GM23248 (cell line): ENCODE results near the gene TENM4. TPM values are rescaled to one million over a fixed set of nuclear protein-coding genes. Genes with fewer than 3 reads are reported as not detected.

Experiments used
- DNase-seq: peaks from one replicate; pipeline ENCODE4 v3.0.0-alpha.2; 2015
- H2AFZ ChIP-seq: fragments of 200-600 bp; sonication (generic); 2 replicates; pipeline ENCODE4 v1.6.1; 2016; ENCODE audit warnings: antibody characterized with exemption
- H3F3A ChIP-seq: fragments of 200-600 bp; sonication (generic); 2 replicates; pipeline ENCODE4 v1.6.1; 2016; ENCODE audit warnings: mild to moderate bottlenecking, antibody characterized with exemption, mixed run types; ENCODE audit not compliant: insufficient read depth
- H3K27ac ChIP-seq: fragments of 200-600 bp; sonication (generic); 2 replicates; pipeline ENCODE4 v1.5.1; 2016; ENCODE audit warnings: mild to moderate bottlenecking
- H3K27me3 ChIP-seq: fragments of 200-600 bp; sonication (generic); replicated peaks from 2 replicates; pipeline ENCODE4 v1.6.1; 2016; ENCODE audit warnings: mild to moderate bottlenecking; ENCODE audit not compliant: insufficient read depth
- H3K36me3 ChIP-seq: fragments of 200-600 bp; sonication (generic); 2 replicates; pipeline ENCODE4 v1.6.1; 2016; ENCODE audit warnings: low read depth, mild to moderate bottlenecking
- H3K4me1 ChIP-seq: fragments of 200-600 bp; sonication (generic); 2 replicates; pipeline ENCODE4 v1.6.1; 2016; ENCODE audit warnings: mild to moderate bottlenecking; ENCODE audit not compliant: insufficient read depth
- H3K4me2 ChIP-seq: fragments of 200-600 bp; sonication (generic); one replicate; pipeline ENCODE4 v1.6.1; 2016; ENCODE audit warnings: mild to moderate bottlenecking; ENCODE audit not compliant: unreplicated experiment
- H3K4me3 ChIP-seq: fragments of 200-600 bp; sonication (generic); 2 replicates; pipeline ENCODE4 v1.5.1; 2016; ENCODE audit warnings: mild to moderate bottlenecking
- H3K79me2 ChIP-seq: fragments of 200-600 bp; sonication (generic); 2 replicates; pipeline ENCODE4 v1.6.1; 2016; ENCODE audit warnings: mild to moderate bottlenecking; ENCODE audit not compliant: insufficient read depth
- H3K9ac ChIP-seq: fragments of 200-600 bp; sonication (generic); 2 replicates; pipeline ENCODE4 v1.6.1; 2016; ENCODE audit warnings: mild to moderate bottlenecking
- H3K9me2 ChIP-seq: fragments of 200-600 bp; sonication (generic); 2 replicates; pipeline ENCODE4 v1.6.1; 2016; ENCODE audit warnings: mixed run types, mild to moderate bottlenecking, moderate library complexity; ENCODE audit not compliant: insufficient read depth
- H3K9me3 ChIP-seq: fragments of 200-600 bp; sonication (generic); one replicate; pipeline ENCODE4 v1.6.1; 2017; ENCODE audit warnings: low read depth
- H4K20me1 ChIP-seq: fragments of 200-600 bp; sonication (generic); 2 replicates; pipeline ENCODE4 v1.6.0; 2016; ENCODE audit not compliant: insufficient read depth
- EZH2 ChIP-seq: fragments of 200-600 bp; sonication (generic); IDR thresholded peaks from 2 replicates; pipeline ENCODE4 v1.6.1; 2018; ENCODE audit warnings: antibody characterized with exemption, mild to moderate bottlenecking; ENCODE audit not compliant: insufficient read depth, poor library complexity, severe bottlenecking
- EZH2phosphoT487 ChIP-seq: fragments of 200-600 bp; sonication (generic); IDR thresholded peaks from 2 replicates; pipeline ENCODE4 v1.6.1; 2018; ENCODE audit warnings: antibody characterized with exemption, moderate library complexity, mild to moderate bottlenecking, low read depth; ENCODE audit not compliant: insufficient read depth
- WGBS, 2 experiments: methylation state at CpG; one replicate each; pipeline ENCODE4 v1.1.6; 2015 to 2017; ENCODE audit warnings: low lambda C conversion rate in 2 of 2, low coverage in 1 of 2; ENCODE audit errors: missing lambda C conversion rate in 2 of 2; 5-methylcytosine and 5-hydroxymethylcytosine counted together
- in situ Hi-C: fragments of 300-500 bp; cut with MboI; formaldehyde crosslinking; loops from 2 replicates; pipeline ENCODE4 v1.15.0; 2020
- polyA plus RNA-seq: library from polyadenylated mRNA; unstranded; fragments of >200 nt; fragmentation: Nextera tagmentation; extraction: Ambion mirVana; gene quantifications from 2 replicates; pipeline ENCODE4 v1.2.1, GENCODE V29; 2016
- total RNA-seq: library from RNA; depleted of rRNA; stranded (reverse); fragments of >200 nt; shearing (Covaris generic); gene quantifications from 2 replicates; pipeline ENCODE4 v1.2.3, GENCODE V29; 2014

Gene TENM4
- total and polyA plus RNA-seq, 2 experiments from 2014 or later = 0.11 to 0.48 TPM

GRCh38 chr11:78832226-78832947 is 608.4 kb downstream of the TENM4 start:
- H3K9me2 ChIP-seq = no peaks in the 10 kb centered on the region
- no peak overlapping the region for H3K4me3 ChIP-seq
- H3K36me3 ChIP-seq = no peaks in the 10 kb centered on the region
- H4K20me1 ChIP-seq = no peaks in the 10 kb centered on the region
- in situ Hi-C loops = no loop called here
- H3K9me3 ChIP-seq = no peaks in the 10 kb centered on the region
- H3K27ac ChIP-seq = no peak overlapping the region
- H3K4me1 ChIP-seq = no peaks in the 10 kb centered on the region
- no peak overlapping the region for H3K4me2 ChIP-seq
- DNase-seq = no peak
- H3K9ac ChIP-seq = no peak overlapping the region
- 0 out of 2 replicates have a peak, but pooled peaks cover 4% of the 10 kb centered on the region for H3K27me3 ChIP-seq
- no peaks in the 10 kb centered on the region for H3K79me2 ChIP-seq
- WGBS, 2 experiments = 60 to 64% methylated on average over 7 of the region's 7 CpGs
- no peaks in the 10 kb centered on the region for H3F3A ChIP-seq
- TF ChIP-seq EZH2 (no peak), EZH2phosphoT487 (no peak)
- no peak overlapping the region for H2AFZ ChIP-seq

- Histone ChIP-seq H3K9me3 (no peaks in the 10 kb centered on the region), H2AFZ (no peak overlapping the region), H3K27me3 (0 out of 2 replicates have a peak, but pooled peaks cover 4% of the 10 kb centered on the region), H3K79me2 (no peaks in the 10 kb centered on the region), H3F3A (no peaks in the 10 kb centered on the region), H3K4me3 (no peak overlapping the region), H3K27ac (no peak overlapping the region), H4K20me1 (no peaks in the 10 kb centered on the region), H3K4me1 (no peaks in the 10 kb centered on the region), H3K36me3 (no peaks in the 10 kb centered on the region), H3K9me2 (no peaks in the 10 kb centered on the region), H3K9ac (no peak overlapping the region), H3K4me2 (no peak overlapping the region)
- no peak for DNase-seq
- WGBS, 2 experiments = 63 to 70% methylated on average over 4 of the region's 4 CpGs
- TF ChIP-seq EZH2 (no peak), EZH2phosphoT487 (no peak)
- in situ Hi-C loops = no loop called here
Observed at GRCh38 chr11:78831571-78831970, 609.3 kb downstream of the TENM4 start.

- in situ Hi-C loops = no loop called here
Observed at GRCh38 chr11:78830277-78830819, 610.5 kb downstream of the TENM4 start.

GRCh38 chr11:78829146-78829545 is 611.7 kb downstream of the TENM4 start:
- Histone ChIP-seq H4K20me1 (no peaks in the 10 kb centered on the region), H3K9me3 (no peaks in the 10 kb centered on the region), H3K79me2 (no peaks in the 10 kb centered on the region), H3K4me2 (no peak overlapping the region), H3K27me3 (0 out of 2 replicates have a peak, but pooled peaks cover 4% of the 10 kb centered on the region), H3K9me2 (no peaks in the 10 kb centered on the region), H2AFZ (no peak overlapping the region), H3F3A (no peaks in the 10 kb centered on the region), H3K9ac (no peak overlapping the region), H3K36me3 (no peaks in the 10 kb centered on the region), H3K4me3 (no peak overlapping the region), H3K27ac (no peak overlapping the region), H3K4me1 (no peaks in the 10 kb centered on the region)
- DNase-seq = no peak
- TF ChIP-seq EZH2 (no peak), EZH2phosphoT487 (no peak)
- 24 to 31% methylated on average over 3 of the region's 3 CpGs for WGBS, 2 experiments
- in situ Hi-C loops = no loop called here

More at GRCh38 chr11:78830277-78830819, 610.5 kb downstream of the TENM4 start:
- WGBS, 2 experiments = 70 to 79% methylated on average over 11 of the region's 11 CpGs
- no peaks in the 10 kb centered on the region for H3K36me3 ChIP-seq
- H4K20me1 ChIP-seq = no peaks in the 10 kb centered on the region
- no peak overlapping the region for H3K4me2 ChIP-seq
- no peak for TF ChIP-seq EZH2phosphoT487
- no peak for TF ChIP-seq EZH2
- H3K4me3 ChIP-seq = no peak overlapping the region
- H3K4me1 ChIP-seq = no peaks in the 10 kb centered on the region
- H3K9me3 ChIP-seq = no peaks in the 10 kb centered on the region
- 0 out of 2 replicates have a peak, but pooled peaks cover 4% of the 10 kb centered on the region for H3K27me3 ChIP-seq
- DNase-seq = no peak
- H3K27ac ChIP-seq = no peak overlapping the region
- H3F3A ChIP-seq = no peaks in the 10 kb centered on the region
- H3K9me2 ChIP-seq = no peaks in the 10 kb centered on the region
- H3K79me2 ChIP-seq = no peaks in the 10 kb centered on the region
- H3K9ac ChIP-seq = no peak overlapping the region
- H2AFZ ChIP-seq = no peak overlapping the region
